Astrocyte of the hippocampus (primary cell): ENCODE measurements around the gene SLC12A7.

Experiments used
- DNase-seq: peaks from one replicate; pipeline ENCODE4 v3.0.0; 2011; ENCODE audit warnings: low read depth, low spot score

Gene SLC12A7

GRCh38 chr5:1051366-1051720 lies 60.5 kb downstream of the SLC12A7 start:
- no peak for DNase-seq

DNA sequence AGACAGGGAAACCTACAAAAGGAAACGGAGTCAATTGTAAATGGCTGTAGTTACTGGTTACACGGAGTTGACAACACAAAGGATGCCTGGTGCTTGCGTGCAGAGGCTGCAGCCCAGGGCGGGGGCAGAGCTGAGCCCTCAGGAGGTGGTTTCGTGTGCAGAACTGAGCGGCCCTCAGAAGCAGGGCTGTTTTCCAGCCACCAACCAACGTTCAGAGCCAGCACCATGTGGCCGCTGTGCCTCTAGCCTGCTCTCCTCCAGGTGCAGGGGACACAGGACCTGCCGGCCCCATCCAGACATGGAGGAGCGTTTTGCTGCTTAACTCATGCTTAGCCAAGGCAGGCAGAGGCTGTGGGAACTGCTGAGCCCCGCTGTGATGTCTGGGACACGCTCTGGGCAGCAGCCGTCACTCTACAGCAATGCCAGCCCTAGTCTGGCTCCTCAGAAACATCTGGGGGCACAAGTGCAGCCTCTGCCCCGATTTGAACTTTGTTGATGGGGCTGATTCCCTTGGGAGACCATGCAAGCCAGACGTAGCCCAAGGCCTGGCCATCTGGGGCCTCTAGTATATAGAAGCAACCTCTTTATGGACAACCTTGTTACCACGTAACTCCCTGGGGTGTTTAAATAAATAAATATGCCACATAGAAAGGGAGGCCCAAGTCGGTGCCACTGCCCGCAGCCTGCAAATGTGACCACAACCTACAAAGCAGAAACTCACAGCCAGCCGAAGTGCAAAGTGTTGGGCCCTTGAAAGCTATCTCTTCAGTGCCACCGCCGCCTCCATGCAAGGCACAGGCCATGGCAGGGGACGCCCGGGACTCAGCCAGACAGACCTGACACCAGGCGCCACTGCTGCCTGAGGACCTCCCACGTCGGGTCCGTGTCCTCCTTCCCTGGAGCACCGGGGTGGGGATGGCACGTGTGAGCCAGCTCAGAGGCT lies 61.2 kb downstream of the SLC12A7 start:
- peak; percentile 19 for DNase-seq

GRCh38 chr5:1048861-1049838 lies 62.7 kb downstream of the SLC12A7 start:
- no peak for DNase-seq

GRCh38 chr5:1048162-1048721 lies 63.6 kb downstream of the SLC12A7 start:
- no peak for DNase-seq

- DNase-seq: no peak
Observed at GRCh38 chr5:1047332-1047965, 64.4 kb downstream of the SLC12A7 start.

GRCh38 chr5:1045960-1046560 lies 65.8 kb downstream of the SLC12A7 start:
- DNase-seq: no peak

- no peak for DNase-seq
Observed at GRCh38 chr5:1044117-1044516, 67.7 kb downstream of the SLC12A7 start.

GRCh38 chr5:1043327-1043726 lies 68.5 kb downstream of the SLC12A7 start:
- DNase-seq: no peak

GRCh38 chr5:1042626-1043025 lies 69.2 kb downstream of the SLC12A7 start:
- DNase-seq: no peak

DNA sequence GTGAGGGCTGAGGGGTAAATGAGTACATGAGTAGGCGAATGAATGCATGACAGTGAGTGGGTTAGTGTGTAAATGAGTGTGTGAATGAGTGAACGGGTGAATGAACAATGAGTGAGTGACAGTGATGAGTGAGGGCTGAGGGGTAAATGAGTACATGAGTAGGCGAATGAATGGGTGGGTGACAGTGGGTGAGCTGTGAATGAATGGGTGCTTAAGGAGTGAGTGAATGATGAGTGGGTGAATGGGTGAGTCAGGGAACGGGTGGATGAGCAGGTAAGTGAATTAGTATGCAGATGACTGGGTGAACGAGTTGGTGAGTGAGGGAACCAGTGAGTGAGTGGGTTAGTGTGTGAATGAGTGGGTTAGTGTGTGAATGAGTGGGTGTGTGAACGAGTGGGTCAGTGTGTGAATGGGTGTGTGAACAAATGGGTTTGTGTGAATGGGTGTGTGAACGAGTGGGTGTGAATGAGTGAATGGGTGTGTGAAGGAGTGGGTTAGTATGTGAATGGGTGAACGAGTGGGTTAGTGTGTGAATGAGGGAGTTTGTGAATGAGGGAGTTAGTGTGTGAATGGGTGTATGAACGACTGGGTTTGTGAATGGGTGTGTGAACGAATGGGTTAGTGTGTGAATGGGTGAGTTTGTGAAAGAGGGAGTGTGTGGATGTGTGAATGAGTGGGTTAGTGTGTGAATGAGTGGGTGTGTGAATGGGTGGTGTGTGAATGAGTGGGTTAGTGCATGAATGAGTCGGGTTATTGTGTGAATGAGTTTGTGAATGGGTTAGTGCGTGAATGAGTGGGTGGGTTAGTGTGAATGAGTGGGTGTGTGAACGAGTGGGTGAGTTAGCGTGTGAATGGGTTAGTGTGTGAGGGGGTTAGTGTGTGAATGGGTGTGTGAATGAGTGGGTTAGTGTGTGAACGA lies 70.4 kb downstream of the SLC12A7 start:
- no peak for DNase-seq

GRCh38 chr5:1040571-1040970 lies 71.3 kb downstream of the SLC12A7 start:
- no peak for DNase-seq

GRCh38 chr5:1039706-1040260 lies 72.1 kb downstream of the SLC12A7 start:
- no peak for DNase-seq

- no peak for DNase-seq
Observed at GRCh38 chr5:1039210-1039548, 72.7 kb downstream of the SLC12A7 start.

GRCh38 chr5:1038417-1039209 lies 73.2 kb downstream of the SLC12A7 start:
- no peak for DNase-seq

DNA sequence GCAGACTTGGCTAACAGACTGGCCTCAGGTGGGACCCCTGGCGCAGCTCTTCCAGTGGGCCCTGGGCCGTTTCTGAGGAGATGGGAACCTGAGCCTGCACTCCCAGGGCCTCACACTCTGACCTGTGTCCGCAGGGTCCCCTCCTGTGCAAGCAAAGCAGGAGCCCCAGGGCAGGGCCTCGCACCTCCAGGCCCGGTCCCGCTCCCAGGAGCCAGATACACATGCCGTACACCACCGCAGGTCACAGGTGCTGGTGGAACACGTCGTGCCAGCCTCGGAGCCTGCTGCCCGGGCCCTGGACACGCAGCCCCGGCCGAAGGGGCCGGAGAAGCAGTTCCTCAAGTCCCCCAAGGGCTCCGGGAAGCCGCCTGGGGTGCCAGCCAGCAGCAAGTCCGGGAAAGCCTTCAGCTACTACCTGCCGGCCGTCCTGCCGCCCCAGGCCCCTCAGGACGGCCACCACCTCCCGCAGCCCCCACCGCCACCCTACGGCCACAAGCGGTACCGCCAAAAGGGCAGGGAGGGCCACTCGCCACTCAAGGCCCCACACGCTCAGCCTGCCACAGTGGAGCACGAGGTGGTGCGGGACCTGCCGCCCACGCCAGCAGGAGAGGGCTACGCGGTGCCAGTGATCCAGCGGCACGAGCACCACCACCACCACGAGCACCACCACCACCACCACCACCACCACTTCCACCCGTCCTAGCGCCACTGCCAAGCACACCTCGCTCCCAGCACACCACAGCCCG lies 74.0 kb downstream of the SLC12A7 start:
- no peak for DNase-seq

DNA sequence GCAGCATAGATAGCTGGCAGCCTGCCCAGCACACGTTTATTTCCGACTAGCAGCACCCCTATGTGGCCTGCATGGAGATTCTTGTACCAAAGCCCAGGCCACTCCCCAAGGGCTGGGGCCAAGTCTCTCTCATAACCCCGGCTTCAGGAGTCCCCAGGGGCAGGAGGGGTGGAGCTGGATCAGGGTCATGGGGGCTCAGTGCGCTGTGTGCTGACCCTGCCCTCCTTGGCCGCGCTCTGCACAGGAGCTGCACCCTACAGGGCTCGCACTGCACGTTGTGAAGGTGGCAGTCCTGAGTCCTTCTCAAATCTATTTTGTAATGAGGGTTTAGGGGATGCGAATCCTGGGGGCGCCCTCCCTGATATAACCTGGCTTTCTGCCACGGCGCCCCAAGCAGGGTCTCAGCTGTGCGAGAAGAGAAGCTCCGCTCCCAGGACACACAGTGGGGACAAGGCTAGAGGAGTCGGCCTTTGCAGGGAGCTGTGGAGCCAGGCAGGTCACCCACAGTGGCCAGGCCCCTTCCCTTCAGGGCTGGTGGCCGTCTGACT lies 74.7 kb downstream of the SLC12A7 start:
- DNase-seq: no peak

GRCh38 chr5:1036504-1037122 lies 75.2 kb downstream of the SLC12A7 start:
- no peak for DNase-seq
